ENCODE results near the gene TAF8. TPM values are rescaled to one million over a fixed set of nuclear protein-coding genes. Genes with fewer than 3 reads are reported as not detected.

Gene TAF8
- total and polyA plus RNA-seq, 10 of the 15 experiments (the other 5 are each of a cell fraction or from before 2014, with no cell fraction given), result 11.7 to 30.9 (median 19.9) TPM

DNA sequence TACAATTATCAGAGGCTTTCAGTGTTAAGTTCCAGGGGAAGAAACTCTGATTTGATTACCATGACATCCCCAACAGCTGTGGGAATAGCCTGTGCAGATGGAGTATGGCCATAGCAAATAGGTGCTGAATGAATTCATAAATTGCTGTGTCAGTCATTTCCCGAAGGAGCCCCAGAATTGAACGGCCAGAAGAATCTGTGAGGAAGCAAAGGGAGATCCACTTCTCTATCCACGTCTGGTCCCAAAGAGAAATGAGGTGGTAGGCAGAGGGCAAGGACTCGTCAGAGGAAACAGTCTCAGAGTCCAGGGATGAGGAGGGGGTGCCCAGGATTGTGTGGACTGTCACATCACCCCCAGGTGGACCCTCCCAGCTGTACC lies 3.1 kb upstream of the TAF8 start (continued):
- TF ChIP-seq, protein P1, sequence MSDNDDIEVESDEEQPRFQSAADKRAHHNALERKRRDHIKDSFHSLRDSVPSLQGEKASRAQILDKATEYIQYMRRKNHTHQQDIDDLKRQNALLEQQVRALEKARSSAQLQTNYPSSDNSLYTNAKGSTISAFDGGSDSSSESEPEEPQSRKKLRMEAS (IDR thresholded peaks at IDR 0.05; ENCODE audit: low read depth, low read length), result no peak
- TF ChIP-seq, protein P2, sequence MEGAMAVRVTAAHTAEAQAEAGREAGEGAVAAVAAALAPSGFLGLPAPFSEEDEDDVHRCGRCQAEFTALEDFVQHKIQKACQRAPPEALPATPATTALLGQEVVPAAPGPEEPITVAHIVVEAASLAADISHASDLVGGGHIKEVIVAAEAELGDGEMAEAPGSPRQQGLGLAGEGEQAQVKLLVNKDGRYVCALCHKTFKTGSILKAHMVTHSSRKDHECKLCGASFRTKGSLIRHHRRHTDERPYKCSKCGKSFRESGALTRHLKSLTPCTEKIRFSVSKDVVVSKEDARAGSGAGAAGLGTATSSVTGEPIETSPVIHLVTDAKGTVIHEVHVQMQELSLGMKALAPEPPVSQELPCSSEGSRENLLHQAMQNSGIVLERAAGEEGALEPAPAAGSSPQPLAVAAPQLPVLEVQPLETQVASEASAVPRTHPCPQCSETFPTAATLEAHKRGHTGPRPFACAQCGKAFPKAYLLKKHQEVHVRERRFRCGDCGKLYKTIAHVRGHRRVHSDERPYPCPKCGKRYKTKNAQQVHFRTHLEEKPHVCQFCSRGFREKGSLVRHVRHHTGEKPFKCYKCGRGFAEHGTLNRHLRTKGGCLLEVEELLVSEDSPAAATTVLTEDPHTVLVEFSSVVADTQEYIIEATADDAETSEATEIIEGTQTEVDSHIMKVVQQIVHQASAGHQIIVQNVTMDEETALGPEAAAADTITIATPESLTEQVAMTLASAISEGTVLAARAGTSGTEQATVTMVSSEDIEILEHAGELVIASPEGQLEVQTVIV (IDR thresholded peaks at IDR 0.05; ENCODE audit: borderline replicate concordance, partially characterized antibody), result no peak
- no peak for TF ChIP-seq SREBF1 (IDR thresholded peaks at IDR 0.05; ENCODE audit: low read length)
- TF ChIP-seq, protein P3, sequence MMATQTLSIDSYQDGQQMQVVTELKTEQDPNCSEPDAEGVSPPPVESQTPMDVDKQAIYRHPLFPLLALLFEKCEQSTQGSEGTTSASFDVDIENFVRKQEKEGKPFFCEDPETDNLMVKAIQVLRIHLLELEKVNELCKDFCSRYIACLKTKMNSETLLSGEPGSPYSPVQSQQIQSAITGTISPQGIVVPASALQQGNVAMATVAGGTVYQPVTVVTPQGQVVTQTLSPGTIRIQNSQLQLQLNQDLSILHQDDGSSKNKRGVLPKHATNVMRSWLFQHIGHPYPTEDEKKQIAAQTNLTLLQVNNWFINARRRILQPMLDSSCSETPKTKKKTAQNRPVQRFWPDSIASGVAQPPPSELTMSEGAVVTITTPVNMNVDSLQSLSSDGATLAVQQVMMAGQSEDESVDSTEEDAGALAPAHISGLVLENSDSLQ (IDR thresholded peaks at IDR 0.05), result no peak
- no peak for TF ChIP-seq CHD2 (IDR thresholded peaks at IDR 0.05; ENCODE audit: borderline replicate concordance, low read depth, low read length)

DNA sequence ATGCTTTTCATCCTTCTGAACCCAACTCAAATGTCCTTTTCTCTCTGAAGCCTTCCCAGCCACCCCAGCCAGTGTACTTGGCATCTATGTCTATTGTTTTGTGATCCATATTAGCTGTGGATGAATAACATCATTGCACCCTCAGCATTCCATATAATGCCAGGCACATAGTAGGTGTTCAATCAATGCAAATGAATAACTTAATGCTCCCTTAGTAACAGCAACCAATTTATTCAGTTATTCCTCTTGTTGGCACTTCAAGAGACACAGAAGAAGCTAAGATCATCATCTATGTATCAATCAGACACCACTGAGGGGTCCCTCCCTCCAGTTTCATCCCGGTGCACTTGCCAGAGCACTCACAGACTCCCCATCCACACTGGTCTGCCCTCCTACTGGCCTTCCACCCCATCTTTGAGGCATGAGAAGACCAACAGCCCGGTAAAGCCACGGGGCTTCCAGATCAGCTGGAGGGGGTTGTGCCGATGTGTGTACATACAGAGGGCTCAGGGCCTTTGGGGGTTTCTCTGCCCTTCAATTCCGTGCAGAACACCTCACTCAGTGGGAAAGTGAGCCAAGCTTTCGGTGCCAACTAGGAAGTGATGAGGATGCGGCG lies 2.4 kb upstream of the TAF8 start:
- BruUV-seq (replicated peaks), result TSS peak; percentile 59
- DNase-seq (ENCODE audit: low read depth, low spot score) (no peak), FAIRE-seq (no peak), ATAC-seq (no peak; the same call in 1 of the 3 replicates)
- Histone ChIP-seq H3K36me3 (ENCODE audit: control insufficient read depth in 2 of 2, insufficient read depth in 2 of 2, low read length in 1 of 2) (no peaks in the 10 kb centered on the region), H3K79me2 (ENCODE audit: control insufficient read depth, insufficient read depth, low read length) (peaks cover 10% of the 10 kb centered on the region), H3K27me3 (replicated peaks in 1 of 2; ENCODE audit: control insufficient read depth in 2 of 2, insufficient read depth in 2 of 2, low read length in 1 of 2) (no peaks in the 10 kb centered on the region), H3K4me1 (ENCODE audit: control insufficient read depth, insufficient read depth, low read length) (peaks cover 43% of the 10 kb centered on the region), H3K27ac (ENCODE audit: control insufficient read depth, insufficient read depth) (no peak overlapping the region), H3K4me3 (peak overlapping the region; percentile 90), H4K20me1 (ENCODE audit: control insufficient read depth, insufficient read depth) (no peaks in the 10 kb centered on the region), H3K9ac (ENCODE audit: control insufficient read depth, insufficient read depth, low read length) (peak overlapping the region; percentile 55), H3K9me3 (replicated peaks; ENCODE audit: control insufficient read depth, insufficient read depth, low read length) (no peaks in the 10 kb centered on the region), H3K4me2 (ENCODE audit: control insufficient read depth, insufficient read depth) (peak overlapping the region; percentile 99), H2AFZ (ENCODE audit: control insufficient read depth, low read depth, low read length) (peak overlapping the region; percentile 83)
- in situ Hi-C loops (cut with MboI) (loop anchor here (10.0 kb wide), 2 partner anchors 113 to 443 kb away; no protein-coding TSS in a partner anchor), intact Hi-C loops (cut with micrococcal nuclease; ENCODE audit: unreplicated experiment) (loop anchor here (10.0 kb wide), 2 partner anchors 343 to 443 kb away; no protein-coding TSS in a partner anchor)
- 0 out of 4 replicates have a peak, but pooled peaks of 1 of the 2 experiments have one; percentile 6 for TF ChIP-seq IKZF2 (IDR thresholded peaks at IDR 0.05)
- TF ChIP-seq, protein P4, sequence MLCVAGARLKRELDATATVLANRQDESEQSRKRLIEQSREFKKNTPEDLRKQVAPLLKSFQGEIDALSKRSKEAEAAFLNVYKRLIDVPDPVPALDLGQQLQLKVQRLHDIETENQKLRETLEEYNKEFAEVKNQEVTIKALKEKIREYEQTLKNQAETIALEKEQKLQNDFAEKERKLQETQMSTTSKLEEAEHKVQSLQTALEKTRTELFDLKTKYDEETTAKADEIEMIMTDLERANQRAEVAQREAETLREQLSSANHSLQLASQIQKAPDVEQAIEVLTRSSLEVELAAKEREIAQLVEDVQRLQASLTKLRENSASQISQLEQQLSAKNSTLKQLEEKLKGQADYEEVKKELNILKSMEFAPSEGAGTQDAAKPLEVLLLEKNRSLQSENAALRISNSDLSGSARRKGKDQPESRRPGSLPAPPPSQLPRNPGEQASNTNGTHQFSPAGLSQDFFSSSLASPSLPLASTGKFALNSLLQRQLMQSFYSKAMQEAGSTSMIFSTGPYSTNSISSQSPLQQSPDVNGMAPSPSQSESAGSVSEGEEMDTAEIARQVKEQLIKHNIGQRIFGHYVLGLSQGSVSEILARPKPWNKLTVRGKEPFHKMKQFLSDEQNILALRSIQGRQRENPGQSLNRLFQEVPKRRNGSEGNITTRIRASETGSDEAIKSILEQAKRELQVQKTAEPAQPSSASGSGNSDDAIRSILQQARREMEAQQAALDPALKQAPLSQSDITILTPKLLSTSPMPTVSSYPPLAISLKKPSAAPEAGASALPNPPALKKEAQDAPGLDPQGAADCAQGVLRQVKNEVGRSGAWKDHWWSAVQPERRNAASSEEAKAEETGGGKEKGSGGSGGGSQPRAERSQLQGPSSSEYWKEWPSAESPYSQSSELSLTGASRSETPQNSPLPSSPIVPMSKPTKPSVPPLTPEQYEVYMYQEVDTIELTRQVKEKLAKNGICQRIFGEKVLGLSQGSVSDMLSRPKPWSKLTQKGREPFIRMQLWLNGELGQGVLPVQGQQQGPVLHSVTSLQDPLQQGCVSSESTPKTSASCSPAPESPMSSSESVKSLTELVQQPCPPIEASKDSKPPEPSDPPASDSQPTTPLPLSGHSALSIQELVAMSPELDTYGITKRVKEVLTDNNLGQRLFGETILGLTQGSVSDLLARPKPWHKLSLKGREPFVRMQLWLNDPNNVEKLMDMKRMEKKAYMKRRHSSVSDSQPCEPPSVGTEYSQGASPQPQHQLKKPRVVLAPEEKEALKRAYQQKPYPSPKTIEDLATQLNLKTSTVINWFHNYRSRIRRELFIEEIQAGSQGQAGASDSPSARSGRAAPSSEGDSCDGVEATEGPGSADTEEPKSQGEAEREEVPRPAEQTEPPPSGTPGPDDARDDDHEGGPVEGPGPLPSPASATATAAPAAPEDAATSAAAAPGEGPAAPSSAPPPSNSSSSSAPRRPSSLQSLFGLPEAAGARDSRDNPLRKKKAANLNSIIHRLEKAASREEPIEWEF (IDR thresholded peaks at IDR 0.05; ENCODE audit: insufficient replicate concordance, low read depth, low read length), result no peak
- TF ChIP-seq EZH2 (IDR thresholded peaks at IDR 0.05; ENCODE audit: borderline replicate concordance, control insufficient read depth, low read depth, low read length), result no peak
- ChIA-PET CTCF (interaction anchor here (0.5 to 11.2 kb wide), 12 partner anchors 9 to 671 kb away, joined by 3 to 193 read pairs (median 4); partner anchors contain the start of genes BYSL, CCND3, MED20 and TOMM6), SMC1A (ENCODE audit: uncharacterized antibody, unreplicated experiment) (interaction anchor here (1.3 to 12.3 kb wide), 5 partner anchors 9 to 315 kb away, joined by 4 to 138 read pairs (median 5); partner anchors contain the start of genes BYSL, CCND3, MED20 and USP49), POLR2A (interaction anchor here (0.5 to 1.3 kb wide), 9 partner anchors 23 to 457 kb away, joined by 3 to 7 read pairs (median 3); partner anchors contain the start of genes BYSL, MED20 and TOMM6), RAD21 (ENCODE audit: unreplicated experiment) (interaction anchor here (1.2 to 2.2 kb wide), 3 partner anchors 8 to 166 kb away, joined by 3 to 7 read pairs (median 5); no protein-coding TSS in a partner anchor)
- 0% methylated on average over 8 of the region's 8 CpGs for WGBS (ENCODE audit: insufficient coverage, insufficient replicate concordance, low lambda C conversion rate, missing lambda C conversion rate)

Measured in GM12878 (cell line).